NCI-H82 (cell line): Measurements from ENCODE around the gene PDCD4.

Experiments used
- DNase-seq: peaks from one replicate; lab custom pipeline; 2025; lab: John Stamatoyannopoulos, UW

The PDCD4 gene

GRCh38 chr10:110842326-110842904, 29.3 kb upstream of the PDCD4 start:
- DNase-seq: no peak

GRCh38 chr10:110843031-110843430, 28.7 kb upstream of the PDCD4 start:
- DNase-seq: peak; percentile 17

- DNase-seq: no peak
Observed at GRCh38 chr10:110843796-110844616, 27.7 kb upstream of the PDCD4 start.

- no peak for DNase-seq
Observed at GRCh38 chr10:110844617-110844881, 27.2 kb upstream of the PDCD4 start.

- DNase-seq: no peak
Observed at GRCh38 chr10:110845192-110845755, 26.5 kb upstream of the PDCD4 start.

- DNase-seq: no peak
Observed at GRCh38 chr10:110845756-110846620, 25.7 kb upstream of the PDCD4 start.

GRCh38 chr10:110847374-110847773, 24.4 kb upstream of the PDCD4 start:
- no peak for DNase-seq

- DNase-seq: no peak
Observed at GRCh38 chr10:110848106-110848505, 23.6 kb upstream of the PDCD4 start.

GRCh38 chr10:110850099-110850498, 21.6 kb upstream of the PDCD4 start:
- no peak for DNase-seq

- DNase-seq: no peak
Observed at GRCh38 chr10:110851020-110851612, 20.6 kb upstream of the PDCD4 start.

GRCh38 chr10:110852255-110852896, 19.4 kb upstream of the PDCD4 start:
- peak; percentile 50 for DNase-seq

- no peak for DNase-seq
Observed at GRCh38 chr10:110852947-110853346, 18.8 kb upstream of the PDCD4 start.

- DNase-seq: no peak
Observed at GRCh38 chr10:110853921-110854605, 17.7 kb upstream of the PDCD4 start.

GRCh38 chr10:110857265-110858171, 14.2 kb upstream of the PDCD4 start:
- DNase-seq: peak; percentile 75

- no peak for DNase-seq
Observed at GRCh38 chr10:110858297-110858934, 13.3 kb upstream of the PDCD4 start.

- DNase-seq: no peak
Observed at GRCh38 chr10:110859206-110859972, 12.3 kb upstream of the PDCD4 start.

- DNase-seq: no peak
Observed at GRCh38 chr10:110859973-110860376, 11.8 kb upstream of the PDCD4 start.

- peak; percentile 54 for DNase-seq
Observed at GRCh38 chr10:110860576-110861241, 11.0 kb upstream of the PDCD4 start.
